H1 (cell line): ENCODE data around the gene MCM9. TPM values are rescaled to one million over a fixed set of nuclear protein-coding genes. Genes with fewer than 3 reads are reported as not detected.

Experiments
- BACH1 ChIP-seq: IDR thresholded peaks from 2 replicates; pipeline ENCODE4 v1.6.1; 2012; ENCODE audit warnings: low read length, improper control_type of control experiment
- CREB1 ChIP-seq: IDR thresholded peaks from 2 replicates; pipeline ENCODE4 v1.6.1; 2012; ENCODE audit warnings: inconsistent platforms
- polyA plus RNA-seq, 7 experiments: library from polyadenylated mRNA; depleted of rRNA in 3 of 7; stranded (reverse) in 5 of 7; unstranded in 2 of 7; fragments of >200 nt in 5 of 7; fragments of 200-250 nt in 2 of 7; gene quantifications; 1 replicate in 5 of 7; 2 replicates in 1 of 7; 4 replicates in 1 of 7; pipeline versions ENCODE4 v1.2.1 to v1.2.3, GENCODE V29; 2011 to 2013; ENCODE audit warnings: missing spikeins in 2 of 7, mixed read lengths in 2 of 7
- total RNA-seq: library from RNA; stranded (reverse); fragmentation: NEBNext Ultra II Directional; extraction: Animal tissue kit (Norgen Biotek cat#: 25700); gene quantifications from 2 replicates; pipeline ENCODE4 v1.2.1, GENCODE V29; 2021
- TF ChIP-seq, protein P1 (sequence below): fragments of 300-600 bp; sonication (generic); IDR thresholded peaks from 2 replicates; pipeline ENCODE4 v1.7.1; 2012; ENCODE audit warnings: low read length, moderate library complexity, mild to moderate bottlenecking, inconsistent platforms; ENCODE audit not compliant: insufficient replicate concordance
- TF ChIP-seq, protein P2 (sequence below): IDR thresholded peaks from 2 replicates; pipeline ENCODE4 v1.6.1; 2012; ENCODE audit warnings: inconsistent platforms

MCM9 gene
- total and polyA plus RNA-seq, 2 of the 8 experiments (the other 6 are each of a cell fraction or from before 2014, with no cell fraction given), result 3.7 to 11.4 TPM

DNA sequence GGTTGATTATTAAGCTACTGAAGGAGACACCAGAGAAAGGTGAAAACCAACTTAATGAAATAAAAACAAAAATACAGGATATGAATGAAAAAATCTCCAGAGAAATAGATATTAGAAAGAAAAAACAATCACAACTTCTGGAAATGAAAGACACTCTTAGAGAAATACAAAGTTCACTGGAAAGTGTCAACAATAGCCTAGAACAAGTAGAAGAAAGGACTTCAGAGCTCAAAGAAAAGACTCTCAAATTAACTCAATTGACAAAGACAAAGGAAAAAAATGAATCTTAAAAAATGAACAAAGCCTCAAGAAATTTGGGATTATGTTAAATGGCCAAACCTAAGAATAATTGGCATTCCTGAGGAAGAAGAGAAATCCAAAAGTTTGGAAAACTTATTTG, 10.3 kb upstream of the MCM9 start (continued):
- TF ChIP-seq, protein P1, sequence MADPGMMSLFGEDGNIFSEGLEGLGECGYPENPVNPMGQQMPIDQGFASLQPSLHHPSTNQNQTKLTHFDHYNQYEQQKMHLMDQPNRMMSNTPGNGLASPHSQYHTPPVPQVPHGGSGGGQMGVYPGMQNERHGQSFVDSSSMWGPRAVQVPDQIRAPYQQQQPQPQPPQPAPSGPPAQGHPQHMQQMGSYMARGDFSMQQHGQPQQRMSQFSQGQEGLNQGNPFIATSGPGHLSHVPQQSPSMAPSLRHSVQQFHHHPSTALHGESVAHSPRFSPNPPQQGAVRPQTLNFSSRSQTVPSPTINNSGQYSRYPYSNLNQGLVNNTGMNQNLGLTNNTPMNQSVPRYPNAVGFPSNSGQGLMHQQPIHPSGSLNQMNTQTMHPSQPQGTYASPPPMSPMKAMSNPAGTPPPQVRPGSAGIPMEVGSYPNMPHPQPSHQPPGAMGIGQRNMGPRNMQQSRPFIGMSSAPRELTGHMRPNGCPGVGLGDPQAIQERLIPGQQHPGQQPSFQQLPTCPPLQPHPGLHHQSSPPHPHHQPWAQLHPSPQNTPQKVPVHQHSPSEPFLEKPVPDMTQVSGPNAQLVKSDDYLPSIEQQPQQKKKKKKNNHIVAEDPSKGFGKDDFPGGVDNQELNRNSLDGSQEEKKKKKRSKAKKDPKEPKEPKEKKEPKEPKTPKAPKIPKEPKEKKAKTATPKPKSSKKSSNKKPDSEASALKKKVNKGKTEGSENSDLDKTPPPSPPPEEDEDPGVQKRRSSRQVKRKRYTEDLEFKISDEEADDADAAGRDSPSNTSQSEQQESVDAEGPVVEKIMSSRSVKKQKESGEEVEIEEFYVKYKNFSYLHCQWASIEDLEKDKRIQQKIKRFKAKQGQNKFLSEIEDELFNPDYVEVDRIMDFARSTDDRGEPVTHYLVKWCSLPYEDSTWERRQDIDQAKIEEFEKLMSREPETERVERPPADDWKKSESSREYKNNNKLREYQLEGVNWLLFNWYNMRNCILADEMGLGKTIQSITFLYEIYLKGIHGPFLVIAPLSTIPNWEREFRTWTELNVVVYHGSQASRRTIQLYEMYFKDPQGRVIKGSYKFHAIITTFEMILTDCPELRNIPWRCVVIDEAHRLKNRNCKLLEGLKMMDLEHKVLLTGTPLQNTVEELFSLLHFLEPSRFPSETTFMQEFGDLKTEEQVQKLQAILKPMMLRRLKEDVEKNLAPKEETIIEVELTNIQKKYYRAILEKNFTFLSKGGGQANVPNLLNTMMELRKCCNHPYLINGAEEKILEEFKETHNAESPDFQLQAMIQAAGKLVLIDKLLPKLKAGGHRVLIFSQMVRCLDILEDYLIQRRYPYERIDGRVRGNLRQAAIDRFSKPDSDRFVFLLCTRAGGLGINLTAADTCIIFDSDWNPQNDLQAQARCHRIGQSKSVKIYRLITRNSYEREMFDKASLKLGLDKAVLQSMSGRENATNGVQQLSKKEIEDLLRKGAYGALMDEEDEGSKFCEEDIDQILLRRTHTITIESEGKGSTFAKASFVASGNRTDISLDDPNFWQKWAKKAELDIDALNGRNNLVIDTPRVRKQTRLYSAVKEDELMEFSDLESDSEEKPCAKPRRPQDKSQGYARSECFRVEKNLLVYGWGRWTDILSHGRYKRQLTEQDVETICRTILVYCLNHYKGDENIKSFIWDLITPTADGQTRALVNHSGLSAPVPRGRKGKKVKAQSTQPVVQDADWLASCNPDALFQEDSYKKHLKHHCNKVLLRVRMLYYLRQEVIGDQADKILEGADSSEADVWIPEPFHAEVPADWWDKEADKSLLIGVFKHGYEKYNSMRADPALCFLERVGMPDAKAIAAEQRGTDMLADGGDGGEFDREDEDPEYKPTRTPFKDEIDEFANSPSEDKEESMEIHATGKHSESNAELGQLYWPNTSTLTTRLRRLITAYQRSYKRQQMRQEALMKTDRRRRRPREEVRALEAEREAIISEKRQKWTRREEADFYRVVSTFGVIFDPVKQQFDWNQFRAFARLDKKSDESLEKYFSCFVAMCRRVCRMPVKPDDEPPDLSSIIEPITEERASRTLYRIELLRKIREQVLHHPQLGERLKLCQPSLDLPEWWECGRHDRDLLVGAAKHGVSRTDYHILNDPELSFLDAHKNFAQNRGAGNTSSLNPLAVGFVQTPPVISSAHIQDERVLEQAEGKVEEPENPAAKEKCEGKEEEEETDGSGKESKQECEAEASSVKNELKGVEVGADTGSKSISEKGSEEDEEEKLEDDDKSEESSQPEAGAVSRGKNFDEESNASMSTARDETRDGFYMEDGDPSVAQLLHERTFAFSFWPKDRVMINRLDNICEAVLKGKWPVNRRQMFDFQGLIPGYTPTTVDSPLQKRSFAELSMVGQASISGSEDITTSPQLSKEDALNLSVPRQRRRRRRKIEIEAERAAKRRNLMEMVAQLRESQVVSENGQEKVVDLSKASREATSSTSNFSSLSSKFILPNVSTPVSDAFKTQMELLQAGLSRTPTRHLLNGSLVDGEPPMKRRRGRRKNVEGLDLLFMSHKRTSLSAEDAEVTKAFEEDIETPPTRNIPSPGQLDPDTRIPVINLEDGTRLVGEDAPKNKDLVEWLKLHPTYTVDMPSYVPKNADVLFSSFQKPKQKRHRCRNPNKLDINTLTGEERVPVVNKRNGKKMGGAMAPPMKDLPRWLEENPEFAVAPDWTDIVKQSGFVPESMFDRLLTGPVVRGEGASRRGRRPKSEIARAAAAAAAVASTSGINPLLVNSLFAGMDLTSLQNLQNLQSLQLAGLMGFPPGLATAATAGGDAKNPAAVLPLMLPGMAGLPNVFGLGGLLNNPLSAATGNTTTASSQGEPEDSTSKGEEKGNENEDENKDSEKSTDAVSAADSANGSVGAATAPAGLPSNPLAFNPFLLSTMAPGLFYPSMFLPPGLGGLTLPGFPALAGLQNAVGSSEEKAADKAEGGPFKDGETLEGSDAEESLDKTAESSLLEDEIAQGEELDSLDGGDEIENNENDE, result no peak
- TF ChIP-seq, protein P2, sequence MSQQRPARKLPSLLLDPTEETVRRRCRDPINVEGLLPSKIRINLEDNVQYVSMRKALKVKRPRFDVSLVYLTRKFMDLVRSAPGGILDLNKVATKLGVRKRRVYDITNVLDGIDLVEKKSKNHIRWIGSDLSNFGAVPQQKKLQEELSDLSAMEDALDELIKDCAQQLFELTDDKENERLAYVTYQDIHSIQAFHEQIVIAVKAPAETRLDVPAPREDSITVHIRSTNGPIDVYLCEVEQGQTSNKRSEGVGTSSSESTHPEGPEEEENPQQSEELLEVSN, result no peak
- TF ChIP-seq BACH1, result no peak
- TF ChIP-seq CREB1, result no peak
